Right atrium auricular region (tissue), 2 donors: ENCODE results near the gene OGFRL1. TPM values are rescaled to one million over a fixed set of nuclear protein-coding genes. Genes with fewer than 3 reads are reported as not detected.

Source experiments
- DNase-seq: peaks from one replicate; pipeline ENCODE4 v3.0.0-alpha.2; 2019; ENCODE audit warnings: low spot score
- H3K27ac ChIP-seq, 2 donors: fragments of 200-600 bp; sonication (generic); 1 replicate in 1 of 2; 2 replicates in 1 of 2; pipeline ENCODE4 v1.5.1; 2016 to 2019
- H3K27me3 ChIP-seq, 2 donors: fragments of 200-600 bp; sonication (generic); one replicate each; pipeline versions ENCODE4 v1.5.1 to v1.6.0; 2017 to 2019
- H3K36me3 ChIP-seq: fragments of 200-600 bp; sonication (generic); one replicate; pipeline ENCODE4 v1.5.1; 2016
- H3K4me1 ChIP-seq, 2 donors: fragments of 200-600 bp; sonication (generic); one replicate each; pipeline versions ENCODE4 v1.5.1 to v1.6.0; 2017 to 2019
- H3K4me3 ChIP-seq, 2 donors: fragments of 200-600 bp; sonication (generic); 1 replicate in 1 of 2; 2 replicates in 1 of 2; pipeline ENCODE4 v1.5.1; 2017 to 2019; ENCODE audit warnings: mild to moderate bottlenecking in 1 of 2, moderate library complexity in 1 of 2
- H3K9me3 ChIP-seq, 2 donors: fragments of 200-600 bp; sonication (generic); one replicate each; pipeline ENCODE4 v1.5.1; 2019
- CTCF ChIP-seq, 2 donors: fragments of 200-600 bp; sonication (generic); IDR thresholded peaks; one replicate each; pipeline ENCODE4 v1.5.1; 2019; ENCODE audit warnings: antibody characterized with exemption in 2 of 2
- total RNA-seq, 2 donors: library from RNA; depleted of rRNA; stranded (reverse); fragments of >200 nt; gene quantifications; one replicate each; pipeline ENCODE4 v1.1.0, GENCODE V29; 2016

OGFRL1 gene
- total RNA-seq, 2 donors from 2014 or later = 12.0 to 15.1 TPM

DNA sequence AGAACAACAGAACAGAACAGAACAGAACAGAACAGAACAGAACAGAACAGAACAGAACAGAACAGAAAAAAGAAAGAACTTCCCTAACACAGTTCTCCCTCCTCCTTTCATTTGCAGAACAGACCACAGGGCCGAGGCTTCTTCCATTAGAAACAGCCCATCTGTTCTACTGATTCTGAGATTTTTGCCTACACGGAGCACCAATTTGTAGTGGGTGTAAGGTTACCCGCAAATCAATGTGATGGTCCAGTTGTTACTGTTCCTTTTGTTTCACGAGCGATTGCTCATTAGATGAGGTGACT, 734 bp upstream of the OGFRL1 start:
- Histone ChIP-seq H3K36me3 (no peaks in the 10 kb centered on the region), H3K27ac (peak overlapping the region; percentile 90 to 96), H3K27me3 (no peaks in the 10 kb centered on the region), H3K9me3 (no peaks in the 10 kb centered on the region), H3K4me1 (peaks cover 0 to 38% of the 10 kb centered on the region in 2 donors), H3K4me3 (peak overlapping the region; percentile 75 to 80)
- TF ChIP-seq CTCF (IDR thresholded peaks at IDR 0.05) = no peak
- no peak for DNase-seq

- Histone ChIP-seq H3K27me3 (no peaks in the 10 kb centered on the region), H3K9me3 (no peaks in the 10 kb centered on the region), H3K4me1 (peaks cover 0 to 43% of the 10 kb centered on the region in 2 donors), H3K27ac (peak overlapping the region; percentile 90 to 96), H3K36me3 (no peaks in the 10 kb centered on the region), H3K4me3 (peak overlapping the region; percentile 75 to 80)
- no peak for DNase-seq
- no peak for TF ChIP-seq CTCF (IDR thresholded peaks at IDR 0.05)
Observed at GRCh38 chr6:71289039-71289801, 609 bp downstream of the OGFRL1 start.

- no peaks in the 10 kb centered on the region for H3K9me3 ChIP-seq
- H3K4me3 ChIP-seq = peak overlapping the region; percentile 75 to 80
- no peak for DNase-seq
- H3K4me1 ChIP-seq = peaks cover 0 to 46% of the 10 kb centered on the region in 2 donors
- H3K36me3 ChIP-seq = no peaks in the 10 kb centered on the region
- TF ChIP-seq CTCF (IDR thresholded peaks at IDR 0.05) = no peak
- no peaks in the 10 kb centered on the region for H3K27me3 ChIP-seq
- peak overlapping the region; percentile 90 to 96 for H3K27ac ChIP-seq
Observed at GRCh38 chr6:71289802-71290175, 1.2 kb downstream of the OGFRL1 start.

DNA sequence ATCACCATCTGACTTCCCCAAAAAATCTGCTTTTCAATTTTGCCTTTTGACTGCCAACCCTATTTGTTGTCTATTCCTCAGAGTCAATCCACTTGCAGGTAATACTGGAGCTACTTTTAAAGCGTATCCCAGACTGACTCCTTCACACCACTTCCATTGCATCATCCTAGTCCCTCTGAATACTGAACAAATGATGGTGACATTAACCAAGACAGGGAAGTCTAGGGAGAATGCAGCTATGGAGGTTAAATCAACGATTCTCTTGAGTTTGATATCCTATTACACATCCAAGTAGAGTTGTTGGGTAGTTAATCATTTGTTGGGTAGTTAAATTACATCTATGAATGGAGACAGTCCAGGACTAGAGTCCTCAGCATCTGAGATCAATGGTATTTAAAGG, 2.0 kb downstream of the OGFRL1 start:
- Histone ChIP-seq H3K27ac (peak overlapping the region; percentile 7 to 90), H3K27me3 (no peaks in the 10 kb centered on the region), H3K9me3 (no peaks in the 10 kb centered on the region), H3K4me1 (peaks cover 0 to 46% of the 10 kb centered on the region in 2 donors), H3K4me3 (no peak overlapping the region), H3K36me3 (no peaks in the 10 kb centered on the region)
- TF ChIP-seq CTCF (IDR thresholded peaks at IDR 0.05) = no peak
- DNase-seq = no peak

DNA sequence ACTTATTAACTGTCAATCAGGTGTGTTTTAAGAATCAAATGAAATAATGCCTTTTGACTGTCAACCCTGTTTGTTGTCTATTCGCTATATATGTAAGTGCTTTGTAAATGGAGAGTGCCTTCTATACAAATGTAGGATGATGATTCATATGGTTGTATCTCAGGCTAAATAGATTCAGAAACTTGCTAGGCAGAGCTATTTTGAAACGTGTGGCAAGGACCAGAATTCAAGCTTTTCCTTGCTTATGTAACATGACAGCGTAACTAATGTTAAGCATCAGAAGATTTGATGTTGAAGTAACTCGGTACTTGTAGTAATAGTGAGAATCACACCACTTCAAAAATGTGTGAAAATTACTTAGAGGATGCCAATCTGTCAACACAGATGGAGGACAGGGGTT, 3.4 kb downstream of the OGFRL1 start:
- Histone ChIP-seq H3K4me1 (peaks cover 0 to 45% of the 10 kb centered on the region in 2 donors), H3K27ac (no peak overlapping the region), H3K4me3 (no peak overlapping the region), H3K27me3 (no peaks in the 10 kb centered on the region), H3K36me3 (peaks cover 6% of the 10 kb centered on the region), H3K9me3 (no peaks in the 10 kb centered on the region)
- no peak for TF ChIP-seq CTCF (IDR thresholded peaks at IDR 0.05)
- no peak for DNase-seq

DNA sequence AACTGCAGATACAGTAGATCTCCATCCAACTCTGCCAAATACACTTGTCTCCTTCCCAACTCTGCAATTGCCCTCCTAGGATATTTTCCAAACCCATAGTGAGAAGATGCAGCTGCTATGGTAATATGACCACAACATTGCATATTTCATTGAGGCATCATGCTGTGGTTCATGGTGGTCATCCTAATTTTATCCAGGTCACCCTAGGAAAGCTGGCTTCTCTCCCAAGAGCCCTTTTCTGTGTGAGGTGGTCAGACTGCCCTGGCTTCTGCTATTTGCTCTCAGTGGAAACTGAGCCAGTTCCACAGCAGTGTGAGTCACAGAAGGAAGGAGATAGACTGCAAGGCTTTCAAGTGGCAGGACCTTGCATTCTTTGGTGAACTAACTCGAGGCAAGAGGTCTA, 5.5 kb downstream of the OGFRL1 start:
- Histone ChIP-seq H3K27me3 (no peaks in the 10 kb centered on the region), H3K27ac (peak overlapping the region in 1 of 2 donors; percentile 29), H3K9me3 (no peaks in the 10 kb centered on the region), H3K4me1 (peaks cover 0 to 30% of the 10 kb centered on the region in 2 donors), H3K4me3 (no peak overlapping the region), H3K36me3 (peaks cover 7% of the 10 kb centered on the region)
- no peak for DNase-seq
- no peak for TF ChIP-seq CTCF (IDR thresholded peaks at IDR 0.05)
